Ramos (cell line): ENCODE measurements around the gene CACNA1F.

ENCODE experiments used
- in situ Hi-C: fragments of 300-500 bp; cut with MboI; formaldehyde crosslinking; loops from one replicate; pipeline ENCODE4 v1.14.3; 2022; ENCODE audit warnings: low sequenced_read_pairs; ENCODE audit not compliant: unreplicated experiment

CACNA1F gene

DNA sequence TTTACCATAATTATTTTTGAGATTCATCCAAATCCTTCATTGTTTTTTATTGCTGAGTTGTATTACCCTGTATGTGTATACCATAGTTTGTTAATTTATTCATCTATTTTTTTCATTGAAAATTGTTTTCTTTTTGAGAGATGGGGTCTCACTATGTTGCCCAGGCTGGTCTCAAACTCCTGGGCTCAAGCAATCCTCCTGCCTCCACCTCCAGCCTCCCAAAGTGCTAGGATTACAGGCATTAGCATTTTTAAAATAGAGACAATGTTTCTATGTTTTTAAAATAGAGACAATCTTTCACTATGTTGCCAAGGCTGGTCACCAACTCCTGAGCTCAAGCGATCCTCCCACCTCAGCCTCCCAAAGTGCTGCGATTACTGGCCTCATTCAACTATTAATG is 72.2 kb downstream of the CACNA1F start:
- in situ Hi-C loops = no loop called here

DNA sequence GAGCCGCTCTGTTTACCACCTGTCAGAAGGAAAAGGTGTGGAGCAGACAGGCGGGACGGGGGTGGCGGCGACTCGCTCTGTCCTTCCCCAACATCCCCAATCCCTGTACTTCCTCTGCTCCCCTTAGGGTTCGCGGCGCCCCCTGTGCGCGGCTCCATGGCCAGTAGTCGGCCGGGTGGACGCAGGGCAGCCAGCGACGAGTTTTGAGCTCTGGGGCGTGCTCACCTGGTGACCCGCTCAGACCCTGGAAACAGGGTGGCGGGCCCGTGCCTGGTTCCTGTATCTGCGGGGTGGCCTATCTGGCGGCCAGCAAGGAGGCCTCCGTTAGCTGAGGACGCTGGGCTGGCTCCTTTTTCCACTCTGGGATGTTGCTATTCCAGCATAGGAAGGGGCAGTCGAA is 75.9 kb downstream of the CACNA1F start:
- in situ Hi-C loops = no loop called here

DNA sequence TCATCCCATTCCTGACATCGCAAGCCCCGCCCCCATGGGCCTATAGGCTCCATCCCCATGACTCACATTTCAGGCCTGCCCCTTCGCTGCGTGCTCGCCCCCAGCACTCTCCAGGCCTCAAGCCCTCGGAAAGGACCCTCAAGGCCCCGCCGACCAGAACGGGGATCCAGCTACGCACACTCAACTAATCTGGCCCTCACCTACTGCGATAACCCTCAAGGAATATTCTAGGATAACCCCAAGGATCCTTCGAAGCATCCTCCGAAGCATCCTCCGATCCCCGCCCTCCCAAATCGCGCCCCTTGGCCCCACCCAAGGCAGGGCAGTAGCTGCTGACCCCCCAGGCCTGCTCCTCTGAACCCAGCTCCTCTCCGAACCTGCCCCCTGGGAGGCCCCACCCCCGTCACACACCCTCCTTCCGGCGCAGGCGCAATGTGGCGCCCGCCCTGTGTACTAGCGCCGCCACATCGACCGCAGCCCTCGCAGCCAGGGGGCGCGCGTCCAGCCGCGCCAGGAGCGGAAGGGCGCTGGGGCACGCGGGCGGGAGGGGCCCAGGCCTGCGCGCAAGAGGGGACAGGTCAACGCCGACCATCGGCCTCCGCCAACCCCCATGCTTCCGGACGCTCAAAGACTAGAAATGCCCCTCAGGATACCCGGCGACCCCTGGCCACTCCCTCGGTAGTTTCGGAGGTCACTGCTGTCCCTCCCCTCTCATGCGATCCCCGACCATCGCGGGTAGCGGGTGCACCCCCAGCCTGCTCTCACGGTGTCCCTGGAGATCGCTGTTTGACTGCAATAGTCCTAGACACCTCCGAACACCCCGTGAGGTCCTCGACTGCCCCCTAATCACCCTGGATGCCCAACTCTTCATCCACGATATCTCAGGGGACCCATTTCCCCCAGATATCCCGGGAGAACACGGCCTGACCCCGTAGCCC is 77.0 kb downstream of the CACNA1F start:
- in situ Hi-C loops = no loop called here

DNA sequence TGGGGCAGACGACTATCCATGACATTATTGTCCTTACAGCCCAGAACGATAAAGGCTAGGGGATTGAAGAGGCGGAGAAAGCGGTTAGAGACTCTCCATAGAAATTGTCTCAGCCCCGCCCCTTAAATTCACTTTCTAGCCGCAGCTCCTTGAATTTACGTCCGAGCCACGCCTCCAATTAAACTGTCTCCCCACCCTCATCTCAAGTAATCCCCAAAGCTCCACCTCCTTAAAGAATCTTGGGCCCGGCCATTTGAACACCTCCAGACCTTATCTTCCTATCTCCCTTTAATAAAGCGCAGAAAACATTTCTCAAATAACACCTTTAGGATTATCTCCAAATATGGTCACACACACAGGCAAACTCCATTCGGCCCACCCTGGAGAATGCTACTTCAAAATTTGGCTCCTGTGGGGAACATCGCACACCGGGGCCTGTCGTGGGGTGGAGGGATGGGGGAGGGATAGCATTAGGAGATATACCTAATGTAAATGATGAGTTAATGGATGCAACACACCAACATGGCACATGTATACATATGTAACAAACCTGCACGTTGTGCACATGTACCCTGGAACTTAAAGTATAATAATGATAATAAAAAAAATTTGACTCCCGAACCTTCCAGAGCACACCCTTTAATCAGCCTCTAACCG is 77.8 kb downstream of the CACNA1F start:
- in situ Hi-C loops = no loop called here
